RKO (cell line): ENCODE results near the gene FBXO31.
"Not testable (repeated sequence)": the region's sequence is repeated elsewhere in the genome, so short reads cannot be mapped to it uniquely, and the experiment has no call there.

Experiments used
- DNase-seq: peaks from one replicate; pipeline ENCODE4 v3.0.0-alpha.2; 2016; ENCODE audit warnings: low spot score

Gene FBXO31

DNA sequence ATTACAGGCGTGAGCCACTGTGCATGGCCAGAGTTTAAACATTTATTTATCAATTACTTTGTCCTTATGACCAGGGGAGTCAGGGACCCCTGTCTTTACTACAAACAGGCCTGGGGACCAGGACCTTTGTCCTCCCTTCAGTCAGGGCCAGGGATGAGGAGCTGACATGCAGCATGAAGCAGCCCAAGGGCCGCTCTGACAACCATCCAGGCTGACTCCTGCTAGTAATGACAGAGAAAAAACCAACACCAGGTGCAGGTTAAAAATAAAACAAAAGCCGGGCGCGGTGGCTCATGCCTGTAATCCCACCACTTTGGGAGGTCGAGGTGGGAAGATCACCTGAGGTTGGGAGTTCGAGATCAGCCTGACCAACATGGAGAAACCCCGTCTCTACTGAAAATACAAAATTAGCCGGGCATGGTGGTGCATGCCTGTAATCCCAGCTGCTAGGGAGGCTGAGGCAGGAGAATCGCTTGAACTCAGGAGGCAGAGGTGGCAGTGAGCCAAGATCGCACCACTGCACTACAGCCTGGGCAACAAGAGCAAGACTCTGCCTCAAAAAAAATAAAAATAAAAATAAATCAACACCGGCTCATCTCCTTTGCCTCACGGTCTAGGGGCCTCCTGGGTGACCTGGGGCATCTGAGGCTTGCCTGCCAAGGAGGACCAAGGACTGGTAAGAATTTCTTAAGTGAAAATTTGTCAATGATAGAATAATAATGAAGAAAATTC, 20.6 kb downstream of the FBXO31 start:
- DNase-seq = not testable (repeated sequence)

DNA sequence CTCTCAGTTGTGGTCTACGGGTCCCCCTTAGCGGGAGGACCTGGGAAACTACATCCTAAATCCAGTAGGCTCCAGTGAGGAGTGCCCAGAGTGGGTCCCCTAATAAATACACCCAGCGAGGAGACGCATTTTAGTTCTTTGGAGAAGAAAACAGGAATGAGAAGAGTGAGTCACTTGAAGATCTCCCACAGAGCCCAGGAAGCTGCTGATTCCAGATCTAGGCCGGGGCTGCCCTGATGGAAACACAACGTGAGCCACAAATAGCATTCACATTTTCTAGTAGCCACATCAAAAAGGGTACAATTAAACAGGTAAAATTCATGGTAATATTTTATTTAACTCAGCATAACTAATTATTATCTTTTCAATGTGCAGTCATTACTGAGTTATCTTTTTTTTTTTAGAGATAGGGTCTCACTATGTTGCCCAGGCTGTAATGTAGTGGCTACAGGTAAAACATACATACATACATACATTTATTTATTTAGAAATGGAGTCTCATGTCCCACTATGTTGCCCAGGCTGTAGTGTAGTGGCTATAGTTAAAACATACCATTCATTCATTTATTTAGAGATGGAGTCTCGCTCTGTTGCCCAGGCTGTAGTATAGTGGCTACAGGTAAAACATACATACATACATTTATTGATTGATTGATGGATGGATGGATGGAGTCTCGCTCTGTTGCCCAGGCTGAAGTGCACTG, 21.5 kb downstream of the FBXO31 start:
- DNase-seq = no peak

DNA sequence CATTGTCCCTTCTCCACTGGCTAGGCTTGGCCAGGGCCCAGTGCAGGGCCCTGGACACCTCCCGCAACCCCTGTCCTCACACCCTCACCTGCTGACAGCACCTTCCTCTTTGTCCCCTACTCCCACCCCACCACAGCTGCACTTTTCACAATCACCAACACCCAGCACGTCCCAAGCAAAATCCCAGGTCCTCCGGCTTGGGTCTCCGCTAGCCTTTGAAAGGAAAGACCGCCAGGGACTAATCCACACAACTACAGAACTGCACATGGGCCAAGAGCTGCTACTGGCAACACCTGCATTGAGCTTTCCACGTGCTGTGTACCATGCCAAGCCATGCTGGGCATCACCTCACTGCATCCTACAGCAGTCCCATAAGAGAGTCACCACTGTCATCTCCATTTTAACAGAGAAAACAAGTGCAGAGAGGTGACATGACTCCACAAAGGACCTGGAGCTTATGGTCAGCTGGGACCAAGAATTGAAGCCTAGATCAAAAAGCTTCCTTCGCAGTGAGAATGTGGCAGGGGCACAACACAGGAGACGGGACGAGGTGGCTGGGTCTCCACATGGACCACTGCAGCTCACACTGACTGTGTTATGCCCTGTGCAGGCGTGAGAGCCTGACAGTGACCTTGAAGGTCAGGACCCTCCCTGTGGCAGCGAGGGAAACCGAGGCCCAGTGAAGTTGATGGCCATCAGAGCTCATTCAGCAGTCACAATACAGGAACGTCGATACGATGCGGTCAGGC, 22.5 kb downstream of the FBXO31 start:
- no peak for DNase-seq

DNA sequence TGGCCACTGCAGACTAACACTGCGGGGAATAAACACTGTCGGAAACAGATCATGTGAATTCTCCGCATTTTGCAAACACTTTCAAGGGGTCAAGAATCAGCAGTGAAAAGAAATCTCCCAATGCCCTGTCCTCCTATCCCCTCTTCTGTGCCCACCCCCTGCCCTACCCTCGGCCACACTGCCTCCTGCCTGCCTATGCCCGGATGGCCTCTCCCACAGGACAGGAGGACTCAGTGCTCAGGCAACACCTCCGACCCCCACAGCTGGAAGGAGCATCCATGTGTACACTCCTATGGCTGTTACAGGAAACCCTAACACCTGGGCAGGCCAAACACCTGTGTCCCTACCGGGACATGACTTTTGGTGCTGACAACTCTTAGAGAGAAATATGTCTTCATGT, 24.5 kb downstream of the FBXO31 start:
- DNase-seq = no peak

DNA sequence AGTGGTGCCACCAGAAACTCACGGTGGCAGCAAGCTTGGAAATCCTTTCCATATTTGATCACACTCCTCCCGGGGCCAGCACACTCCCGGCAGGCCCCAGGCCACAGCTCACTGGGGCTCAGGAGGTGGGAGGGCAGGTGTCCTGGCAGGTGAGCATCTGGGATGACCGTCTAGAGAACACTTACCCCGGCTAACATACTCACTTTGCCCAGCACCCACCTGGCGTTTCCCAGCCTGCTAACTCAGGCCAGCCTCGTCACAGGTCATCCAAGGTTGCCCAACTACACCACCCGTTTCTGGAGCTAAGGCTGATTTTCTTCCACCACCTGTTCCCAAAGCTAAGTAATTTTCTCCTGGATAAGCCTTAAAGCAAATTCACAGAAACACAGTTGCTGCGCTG, 24.9 kb downstream of the FBXO31 start:
- no peak for DNase-seq

DNA sequence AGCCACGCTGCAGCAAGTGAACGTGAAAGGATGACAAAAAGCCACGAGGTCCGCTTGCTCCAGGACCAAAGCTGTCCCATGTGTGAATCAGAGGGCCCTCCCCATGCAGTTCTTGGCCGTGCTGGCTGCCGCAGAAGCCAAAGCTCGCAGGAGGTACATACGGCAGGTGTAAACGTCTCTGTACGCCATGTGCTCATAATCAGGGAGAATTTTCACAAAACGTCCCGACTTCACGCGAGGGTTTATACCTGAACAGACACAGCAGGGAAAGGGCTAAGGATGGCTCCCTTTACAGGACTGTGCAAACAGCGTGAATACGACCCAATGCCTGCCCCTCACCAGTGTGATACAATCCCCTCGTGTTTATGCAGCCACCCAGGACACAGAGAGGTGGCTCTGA, 25.3 kb downstream of the FBXO31 start:
- DNase-seq = no peak

DNA sequence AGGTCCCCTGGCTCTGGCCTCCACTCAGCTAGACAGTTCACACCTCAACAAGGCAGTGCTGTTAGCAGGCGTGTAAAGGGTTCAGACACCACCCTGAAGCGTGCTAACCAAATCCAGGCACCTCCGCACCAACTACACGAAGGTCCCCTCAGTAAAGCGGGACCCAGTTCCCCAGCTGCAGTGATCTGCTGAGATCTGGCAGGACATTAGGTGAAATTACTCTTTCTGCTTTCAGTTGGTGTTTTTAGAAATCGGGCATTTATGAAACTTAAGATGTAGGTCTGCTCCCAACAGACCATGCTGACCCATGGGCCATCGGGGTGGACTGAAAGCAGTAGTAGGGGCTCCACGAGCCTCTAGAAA, 27.1 kb downstream of the FBXO31 start:
- DNase-seq = no peak

DNA sequence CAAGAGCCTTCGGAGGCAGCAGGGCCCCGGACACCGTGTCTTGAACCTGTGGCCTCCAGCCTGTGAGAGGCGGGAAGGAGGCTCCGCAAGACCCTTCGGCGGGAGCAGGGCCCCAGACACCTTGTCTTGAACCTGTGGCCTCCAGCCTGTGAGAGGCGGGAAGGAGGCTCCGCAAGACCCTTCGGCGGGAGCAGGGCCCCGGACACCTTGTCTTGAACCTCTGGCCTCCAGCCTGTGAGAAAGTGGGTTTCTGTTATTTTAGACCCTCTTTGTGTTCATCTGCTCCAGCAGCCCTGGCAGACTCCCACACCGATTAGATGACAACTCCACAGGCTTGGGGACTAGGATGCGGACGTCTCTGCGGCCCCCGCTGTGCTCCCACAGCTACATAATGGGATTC, 30.0 kb downstream of the FBXO31 start:
- DNase-seq = no peak

DNA sequence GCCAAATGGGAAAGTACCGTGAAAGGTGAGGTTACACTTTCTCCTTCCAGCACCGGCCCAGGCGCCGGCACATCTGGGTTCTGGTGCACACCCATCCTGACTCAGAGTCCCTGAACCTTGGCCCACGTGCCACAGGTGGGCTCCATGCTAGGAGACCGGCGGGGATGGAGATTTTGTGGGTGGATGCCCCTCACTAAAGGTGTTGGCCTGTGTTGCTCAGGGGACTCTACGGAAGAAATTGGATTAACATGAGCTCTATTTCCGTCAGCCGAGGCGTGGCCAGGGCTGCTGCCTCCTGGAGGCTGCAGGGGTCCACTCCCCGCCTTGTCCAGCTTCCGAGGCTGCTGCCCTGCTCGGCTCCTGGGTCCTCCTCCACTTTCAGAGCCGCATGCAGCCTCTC, 30.8 kb downstream of the FBXO31 start:
- DNase-seq = no peak

DNA sequence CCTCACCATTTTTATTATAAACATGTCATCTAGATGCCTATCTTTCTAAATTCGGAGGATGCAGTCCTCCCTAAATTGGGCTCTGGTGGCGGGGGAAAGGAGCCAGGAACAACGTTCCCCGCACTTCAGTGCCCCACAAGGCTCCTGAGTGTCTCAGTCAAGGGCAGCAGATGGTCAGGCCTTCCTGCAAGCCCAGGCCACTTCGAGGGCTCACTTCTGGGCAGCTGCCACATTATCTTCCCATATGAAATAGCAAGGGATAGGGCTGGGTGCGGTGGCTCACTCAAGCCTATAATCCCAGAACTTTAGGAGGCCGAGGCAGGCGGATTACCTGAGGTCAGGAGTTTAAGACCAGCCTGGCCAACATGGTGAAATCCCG, 32.3 kb downstream of the FBXO31 start:
- no peak for DNase-seq

DNA sequence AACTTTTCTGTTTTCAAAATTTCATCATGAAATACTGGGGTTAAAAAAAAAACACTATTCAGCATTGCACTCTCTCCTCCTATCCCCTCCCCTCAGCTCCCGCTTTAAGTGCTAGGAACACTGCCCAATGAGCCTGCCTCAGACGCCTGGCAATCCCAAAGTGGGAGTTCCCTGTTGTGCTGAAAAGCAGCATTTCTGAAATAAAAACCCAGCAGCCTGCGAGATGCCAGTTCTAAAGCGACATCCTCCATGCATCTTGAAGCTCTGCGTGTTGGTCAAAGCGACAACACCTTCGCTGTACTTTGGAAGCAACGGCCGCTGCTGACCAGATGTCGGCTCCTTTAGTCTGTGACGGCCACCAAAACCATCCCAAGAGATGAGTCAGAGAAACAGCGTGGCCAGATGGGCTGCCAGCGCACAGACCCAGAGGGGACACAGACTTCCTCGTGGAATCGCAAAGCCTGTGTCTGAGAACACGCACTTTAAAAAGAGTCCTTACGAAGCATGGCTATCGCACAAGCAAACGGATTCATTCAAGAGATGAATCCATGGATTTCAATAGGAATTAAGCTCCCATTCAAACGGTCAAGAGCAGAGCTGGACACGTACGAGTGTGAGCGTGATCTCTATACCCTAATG, 32.8 kb downstream of the FBXO31 start:
- no peak for DNase-seq

DNA sequence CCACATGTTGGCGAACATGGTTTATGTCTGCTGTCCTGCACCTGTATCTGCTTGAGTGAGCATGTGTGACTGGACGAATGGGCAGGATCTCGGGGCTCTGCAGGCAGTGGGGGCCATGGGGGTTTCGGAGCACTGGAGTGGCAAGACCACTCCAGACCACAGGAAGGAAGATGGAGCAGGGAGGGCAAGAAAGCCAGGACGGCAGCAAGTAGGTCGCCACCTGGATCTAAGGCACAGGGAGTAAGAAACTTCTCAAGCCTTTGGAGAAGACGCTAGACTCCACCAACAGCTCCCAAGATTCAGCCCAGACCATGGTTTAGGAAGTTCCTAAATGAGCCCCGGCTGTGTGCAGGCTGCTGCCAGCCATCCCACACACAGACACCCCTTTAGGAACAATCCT, 33.5 kb downstream of the FBXO31 start:
- DNase-seq = no peak

DNA sequence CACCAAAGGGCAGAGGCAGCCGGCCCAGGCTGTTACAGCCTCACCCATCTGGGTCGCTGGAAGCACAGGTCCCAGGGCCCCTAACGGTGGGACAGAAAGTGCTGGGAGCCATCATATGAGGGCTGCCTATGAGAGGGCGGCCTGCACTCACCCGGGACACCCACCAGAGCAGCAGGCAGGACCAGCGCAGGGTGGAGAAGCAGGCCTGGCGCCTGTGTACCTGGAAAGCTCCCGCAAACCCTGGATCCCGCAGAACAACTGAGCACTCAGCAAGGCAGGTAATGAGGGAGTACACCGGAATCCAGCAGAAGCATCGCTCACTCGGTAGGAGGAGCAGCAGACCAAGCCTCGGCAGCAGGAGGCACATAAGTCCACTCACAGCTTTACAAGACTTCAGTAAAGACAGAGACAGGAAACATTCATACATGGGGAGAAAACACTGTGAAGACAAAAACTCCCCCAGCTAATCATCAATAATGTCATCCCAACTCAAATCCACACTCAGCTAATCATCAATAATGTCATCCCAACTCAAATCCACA, 34.9 kb downstream of the FBXO31 start:
- no peak for DNase-seq

DNA sequence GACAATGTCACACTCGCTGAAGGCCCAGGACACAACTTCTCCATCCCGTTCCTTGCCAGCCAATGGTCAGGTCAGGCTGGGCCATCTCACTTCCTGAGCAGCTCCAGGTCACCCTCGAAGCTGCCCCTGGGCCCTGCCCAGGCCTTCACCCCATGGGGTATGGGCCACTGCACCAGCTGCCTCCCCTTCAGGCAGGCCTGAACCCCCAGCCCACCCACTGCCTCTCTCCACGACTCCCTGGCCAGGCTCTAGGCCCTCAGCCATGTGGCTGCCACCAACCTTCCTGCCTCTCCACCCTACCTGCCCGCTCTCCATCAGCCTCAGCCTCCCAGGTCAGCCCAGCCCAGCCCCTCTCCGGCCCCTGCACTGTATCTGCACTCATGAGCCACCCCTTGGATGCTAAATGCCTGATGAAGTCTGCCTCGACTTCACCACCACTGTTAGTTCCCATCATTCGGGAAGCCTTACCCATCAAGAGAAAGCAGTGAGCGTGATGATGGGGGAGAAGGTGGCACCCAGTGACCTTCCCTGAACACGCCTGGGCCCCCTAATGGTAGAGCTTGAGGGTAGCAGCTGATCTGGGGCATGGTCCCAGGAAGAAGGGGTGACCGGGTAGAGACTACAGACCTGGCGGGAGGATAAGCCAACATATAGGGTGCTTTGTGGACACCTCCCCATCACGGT, 35.5 kb downstream of the FBXO31 start:
- no peak for DNase-seq

DNA sequence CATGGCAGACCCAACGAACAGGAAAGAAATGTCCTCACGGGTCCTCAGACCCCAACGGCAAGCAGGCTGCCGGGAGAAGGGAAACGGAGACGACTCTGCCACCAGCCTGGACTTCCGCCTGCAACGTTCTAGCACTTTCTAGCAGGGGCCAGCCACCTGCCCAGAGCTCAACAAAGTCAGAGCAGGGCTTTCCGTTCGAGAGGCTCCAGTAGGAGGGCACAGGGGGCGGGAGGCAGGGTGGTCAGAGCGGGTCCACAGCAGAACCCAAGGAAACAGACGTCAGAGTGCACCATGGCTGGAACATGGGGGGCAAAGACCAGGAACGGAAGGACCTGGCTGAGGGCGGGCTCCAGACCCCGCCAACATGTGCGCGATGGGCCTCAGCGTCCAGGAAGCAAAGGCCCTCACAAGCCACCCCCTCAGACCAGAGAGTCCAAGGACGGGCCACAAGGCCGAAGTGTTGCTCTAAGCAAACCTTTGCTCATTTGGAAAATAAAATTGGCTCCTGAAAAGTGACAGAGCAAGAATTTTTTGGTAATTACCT, 37.0 kb downstream of the FBXO31 start:
- no peak for DNase-seq

DNA sequence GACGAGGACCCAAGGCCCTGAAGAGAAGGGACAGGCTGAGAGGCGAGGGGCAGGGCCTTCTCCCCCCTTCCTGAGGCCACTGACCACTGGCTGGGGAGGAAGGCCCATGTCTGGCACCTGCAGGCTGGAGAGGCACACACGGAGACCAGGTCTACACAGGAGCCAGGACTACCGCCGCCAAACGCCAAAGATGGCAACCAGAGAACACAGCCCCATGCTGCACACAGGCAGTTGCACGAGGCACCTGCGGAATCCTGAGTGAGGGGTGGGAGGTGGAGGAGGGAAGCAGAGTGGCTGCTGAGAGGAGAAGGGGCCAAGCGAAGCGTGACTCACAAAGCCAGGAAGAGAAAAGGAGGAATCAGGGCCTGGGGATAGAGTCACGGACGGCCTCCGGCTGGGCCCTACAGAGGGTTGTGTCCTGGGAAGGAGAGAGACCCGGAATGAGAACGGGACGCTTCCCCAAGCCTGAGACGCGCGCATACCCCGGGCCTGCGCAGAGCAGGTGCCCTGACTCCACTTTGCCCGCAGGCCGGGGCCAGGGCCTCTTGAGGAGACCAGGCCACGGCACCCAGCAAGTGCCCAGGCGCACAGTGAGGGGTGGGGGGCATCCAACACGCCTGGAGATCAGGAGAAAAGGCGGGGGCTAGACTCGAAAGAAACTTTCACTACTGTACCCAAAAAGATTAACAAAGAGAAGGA, 37.7 kb downstream of the FBXO31 start:
- DNase-seq = no peak

DNA sequence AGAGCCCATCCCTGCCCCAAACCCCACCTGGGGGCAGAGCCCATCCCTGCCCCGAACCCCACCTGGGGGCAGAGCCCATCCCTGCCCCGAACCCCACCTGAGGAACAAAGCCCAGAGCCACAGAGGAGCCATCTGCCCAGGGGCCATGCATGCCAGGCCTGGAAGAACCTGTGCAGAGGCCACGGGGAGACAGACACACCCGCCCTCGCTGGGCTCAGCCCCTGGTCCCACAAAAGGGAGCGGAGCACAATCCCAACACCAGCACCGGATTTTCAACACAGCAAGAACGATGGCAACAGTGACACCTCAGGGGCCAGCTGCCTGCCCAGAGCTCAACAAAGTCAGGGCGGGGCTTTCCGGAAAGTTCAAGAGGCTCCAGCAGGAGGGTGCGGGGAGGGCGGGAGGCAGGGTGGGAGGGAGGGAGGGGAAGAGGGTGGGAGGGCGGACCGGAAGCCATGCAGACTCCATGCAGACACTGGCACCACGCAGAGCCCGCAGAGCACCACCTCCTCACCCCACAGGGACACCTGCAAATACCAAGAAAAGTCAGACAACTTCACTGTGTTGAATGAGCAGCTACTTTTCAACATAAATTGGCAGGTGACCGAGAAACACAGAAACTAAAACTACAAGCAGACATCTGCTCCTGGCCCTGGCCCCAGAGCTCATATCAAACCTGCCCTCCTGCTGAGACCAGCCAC, 38.5 kb downstream of the FBXO31 start:
- DNase-seq = no peak

DNA sequence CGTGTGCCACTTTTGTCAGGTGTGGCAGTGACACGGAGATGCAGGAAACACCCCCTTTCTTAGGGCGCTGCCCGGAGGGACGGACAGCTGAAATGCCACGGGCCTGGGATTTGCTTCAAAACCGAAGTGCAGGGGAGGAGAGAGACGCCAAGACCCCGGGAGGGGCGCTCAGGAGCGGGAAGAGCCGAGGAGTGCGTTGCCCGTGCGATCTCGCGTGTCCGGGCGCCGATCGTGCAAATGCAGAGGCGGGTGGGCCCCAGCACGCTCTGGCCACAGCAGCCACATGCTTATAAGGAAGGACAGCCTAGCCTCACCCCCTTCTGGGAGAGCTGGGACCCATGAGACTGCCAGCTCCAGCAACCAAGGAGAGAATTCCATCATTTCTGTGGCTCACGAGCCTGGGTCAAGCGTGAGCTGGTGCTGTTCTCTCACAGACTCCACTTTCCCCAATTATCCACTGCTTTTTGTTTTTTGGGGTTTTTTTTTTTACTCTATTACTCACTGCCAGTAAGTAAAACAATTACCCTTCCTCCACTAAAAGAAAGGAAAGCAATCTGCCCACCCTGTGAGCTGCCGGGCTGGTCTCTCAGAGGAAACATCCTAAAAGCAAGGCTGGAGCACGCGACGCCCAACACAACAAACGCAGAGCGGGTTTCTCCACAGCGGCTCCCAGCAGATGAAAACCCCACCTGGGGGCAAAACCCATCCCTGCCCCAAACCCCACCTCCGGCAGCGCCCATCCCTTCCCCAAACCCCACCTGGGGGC, 39.2 kb downstream of the FBXO31 start:
- DNase-seq = no peak

DNA sequence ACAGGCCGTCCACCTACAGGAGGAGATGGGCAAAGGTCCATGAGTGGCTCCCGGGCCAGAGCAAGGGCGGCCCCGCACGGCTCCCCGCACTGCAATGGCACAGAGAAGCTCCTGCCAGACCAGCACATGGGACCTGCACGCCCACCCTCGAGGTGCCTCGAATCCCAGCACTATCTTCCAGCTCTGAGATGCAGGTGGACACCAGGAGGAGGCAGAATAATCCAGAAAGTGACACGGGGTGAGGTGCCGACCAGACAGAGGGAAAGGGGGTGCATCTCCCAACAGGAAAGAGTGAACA, 39.9 kb downstream of the FBXO31 start:
- no peak for DNase-seq
